GM10266 (cell line): ENCODE results near the gene TRMU.

Experiments used
- DNase-seq: peaks from one replicate; pipeline ENCODE4 v3.0.0; 2012; ENCODE audit errors: extremely low spot score
- CTCF ChIP-seq: IDR thresholded peaks from 2 replicates; pipeline ENCODE4 v1.5.1; 2012; ENCODE audit warnings: mild to moderate bottlenecking, low read depth; ENCODE audit not compliant: control insufficient read depth, insufficient read depth; ENCODE audit errors: missing control alignments

Gene TRMU

GRCh38 chr22:46389081-46389480 is 53.6 kb downstream of the TRMU start:
- TF ChIP-seq CTCF = no peak
- DNase-seq = no peak

- no peak for TF ChIP-seq CTCF
These were observed 54.7 kb downstream of the TRMU start for GRCh38 chr22:46390105-46390651.

GRCh38 chr22:46390652-46391301 is 55.3 kb downstream of the TRMU start:
- no peak for TF ChIP-seq CTCF
- no peak for DNase-seq

More at GRCh38 chr22:46390105-46390651, 54.7 kb downstream of the TRMU start:
- DNase-seq = no peak

GRCh38 chr22:46391486-46392136 is 56.1 kb downstream of the TRMU start:
- DNase-seq = no peak
- TF ChIP-seq CTCF = no peak

- TF ChIP-seq CTCF = no peak
- DNase-seq = no peak
These were observed 56.8 kb downstream of the TRMU start for GRCh38 chr22:46392137-46392844.

GRCh38 chr22:46393873-46394272 is 58.4 kb downstream of the TRMU start:
- TF ChIP-seq CTCF = no peak
- no peak for DNase-seq
